NCI-H2029 treated with DMSO at 0.1 percent for 48 hours (cell line): Measurements from ENCODE around the gene ZCCHC8.
"Not testable (repeated sequence)": the region's sequence is repeated elsewhere in the genome, so short reads cannot be mapped to it uniquely, and the experiment has no call there.

ENCODE experiments used
- DNase-seq: peaks from one replicate; lab custom pipeline; 2025; lab: John Stamatoyannopoulos, UW

ZCCHC8 gene

GRCh38 chr12:122508163-122508562, 7.4 kb upstream of the ZCCHC8 start:
- DNase-seq: no peak

GRCh38 chr12:122506393-122506938, 5.7 kb upstream of the ZCCHC8 start:
- no peak for DNase-seq

- no peak for DNase-seq
Observed at GRCh38 chr12:122505419-122506051, 4.8 kb upstream of the ZCCHC8 start.

- no peak for DNase-seq
Observed at GRCh38 chr12:122503783-122504590, 3.3 kb upstream of the ZCCHC8 start.

GRCh38 chr12:122503147-122503751, 2.5 kb upstream of the ZCCHC8 start:
- DNase-seq: no peak

GRCh38 chr12:122501489-122501989, 807 bp upstream of the ZCCHC8 start:
- peak; percentile 34 for DNase-seq

GRCh38 chr12:122499991-122500684, 594 bp downstream of the ZCCHC8 start:
- no peak for DNase-seq

GRCh38 chr12:122495258-122495657, 5.5 kb downstream of the ZCCHC8 start:
- no peak for DNase-seq

GRCh38 chr12:122493222-122493621, 7.5 kb downstream of the ZCCHC8 start:
- not testable (repeated sequence) for DNase-seq

- DNase-seq: no peak
Observed at GRCh38 chr12:122491991-122492390, 8.7 kb downstream of the ZCCHC8 start.

GRCh38 chr12:122489038-122489437, 11.7 kb downstream of the ZCCHC8 start:
- no peak for DNase-seq

GRCh38 chr12:122487807-122488206, 12.9 kb downstream of the ZCCHC8 start:
- not testable (repeated sequence) for DNase-seq

GRCh38 chr12:122486805-122487426, 13.8 kb downstream of the ZCCHC8 start:
- no peak for DNase-seq

- DNase-seq: peak; percentile 30
Observed at GRCh38 chr12:122486360-122486759, 14.4 kb downstream of the ZCCHC8 start.

GRCh38 chr12:122484385-122484784, 16.3 kb downstream of the ZCCHC8 start:
- not testable (repeated sequence) for DNase-seq

GRCh38 chr12:122483969-122484368, 16.8 kb downstream of the ZCCHC8 start:
- no peak for DNase-seq

- no peak for DNase-seq
Observed at GRCh38 chr12:122481861-122482260, 18.9 kb downstream of the ZCCHC8 start.

GRCh38 chr12:122480753-122481152, 20.0 kb downstream of the ZCCHC8 start:
- DNase-seq: no peak

GRCh38 chr12:122474324-122474716, 26.4 kb downstream of the ZCCHC8 start:
- no peak for DNase-seq

GRCh38 chr12:122473543-122474323, 27.0 kb downstream of the ZCCHC8 start:
- DNase-seq: no peak
